ENCODE results near the gene KCNK5. TPM values are rescaled to one million over a fixed set of nuclear protein-coding genes. Genes with fewer than 3 reads are reported as not detected.

KCNK5 gene
- total and polyA plus RNA-seq, 7 experiments from 2014 or later = 0.20 to 9.6 (median 0.29) TPM; not detected in 3

DNA sequence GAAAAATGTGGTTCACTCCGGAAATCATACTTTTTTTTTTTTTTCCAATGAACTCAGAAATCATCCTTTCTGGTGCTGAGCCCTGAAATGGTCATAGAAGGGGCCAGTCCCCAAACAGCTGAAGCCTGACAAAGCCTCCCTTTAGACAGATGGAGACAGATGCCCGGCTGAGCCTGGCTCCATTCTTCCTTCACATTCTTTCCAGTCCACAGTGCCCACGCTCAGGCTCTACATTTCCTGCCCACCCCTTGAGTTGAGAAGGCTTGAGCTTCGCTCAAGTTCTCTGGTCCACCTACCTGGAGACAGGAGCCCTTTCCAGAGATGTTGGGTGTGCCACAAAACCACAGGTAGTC lies 41.2 kb downstream of the KCNK5 start:
- no peak overlapping the region for H3K4me3 Mint-ChIP-seq
- H3K27ac Mint-ChIP-seq = no peak overlapping the region
- peaks cover 0 to 11% (median 0%) of the 10 kb centered on the region in 5 donors for H3K36me3 Mint-ChIP-seq
- POLR2A ChIA-PET = no interaction called here
- no peaks in the 10 kb centered on the region for H3K9me3 Mint-ChIP-seq
- Histone ChIP-seq H3K27me3 (ENCODE audit: control insufficient read depth in 2 of 2, insufficient read depth in 2 of 2, low read length in 2 of 2) (no peaks in the 10 kb centered on the region), H3K4me3 (ENCODE audit: low read length) (no peak overlapping the region), H3K9me3 (ENCODE audit: control insufficient read depth in 2 of 3, low read length in 3 of 3) (no peaks in the 10 kb centered on the region), H3K27ac (ENCODE audit: low read depth, low read length) (no peak overlapping the region), H3K36me3 (ENCODE audit: control insufficient read depth in 2 of 3, insufficient read depth in 3 of 3, low read length in 3 of 3) (no peaks in the 10 kb centered on the region), H3K4me1 (ENCODE audit: control insufficient read depth in 2 of 2, insufficient read depth in 2 of 2, low read length in 2 of 2) (no peaks in the 10 kb centered on the region)
- no peaks in the 10 kb centered on the region for H3K27me3 Mint-ChIP-seq
- ATAC-seq = no peak
- CTCF ChIA-PET = no interaction called here
- peaks cover 4 to 17% (median 7%) of the 10 kb centered on the region in 7 donors for H3K4me1 Mint-ChIP-seq
- no peak for DNase-seq
- intact Hi-C loops (cut with micrococcal nuclease) = no loop called here

GRCh38 chr6:39184906-39185580 lies 44.2 kb downstream of the KCNK5 start:
- CTCF ChIA-PET = no interaction called here

DNA sequence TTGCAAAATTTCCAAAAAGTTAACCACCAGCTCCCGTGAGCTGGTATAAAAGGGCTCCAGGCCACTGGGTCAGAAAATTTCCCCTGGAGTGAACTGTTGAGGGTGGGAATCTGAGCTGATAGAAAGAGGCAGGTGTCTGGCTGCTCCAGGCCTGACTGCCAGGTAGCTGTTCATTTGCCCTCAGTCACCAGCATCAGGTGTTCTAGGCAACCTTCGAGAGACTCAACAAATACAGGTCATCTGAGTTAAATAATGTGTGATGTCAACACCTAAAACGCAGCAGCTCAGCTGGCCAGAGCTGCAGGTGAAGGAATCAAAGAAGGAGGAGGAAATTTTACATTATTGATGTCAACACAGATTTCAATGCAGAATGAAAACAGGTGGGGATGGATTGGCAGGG lies 46.7 kb downstream of the KCNK5 start:
- ChIA-PET POLR2A (no interaction called here), CTCF (interaction anchor here (0.9 kb wide), 1 partner anchor 18 kb away, joined by 3 read pairs; no protein-coding TSS in a partner anchor)
- no peaks in the 10 kb centered on the region for H3K4me1 ChIP-seq (ENCODE audit: control insufficient read depth in 2 of 2, insufficient read depth in 2 of 2, low read length in 2 of 2)
- Mint-ChIP-seq H3K4me1 (no peaks in the 10 kb centered on the region), H3K36me3 (peaks cover 0 to 8% (median 0%) of the 10 kb centered on the region in 5 donors), H3K27me3 (no peaks in the 10 kb centered on the region), H3K9me3 (peaks cover 0 to 12% (median 2%) of the 10 kb centered on the region in 11 donors), H3K27ac (no peak overlapping the region), H3K4me3 (no peak overlapping the region)
- H3K27ac ChIP-seq (ENCODE audit: low read depth, low read length) = no peak overlapping the region
- H3K36me3 ChIP-seq (ENCODE audit: control insufficient read depth in 2 of 3, insufficient read depth in 3 of 3, low read length in 3 of 3) = no peaks in the 10 kb centered on the region
- ATAC-seq = no peak
- intact Hi-C loops (cut with micrococcal nuclease) = no loop called here
- no peaks in the 10 kb centered on the region for H3K9me3 ChIP-seq (ENCODE audit: control insufficient read depth in 2 of 3, low read length in 3 of 3)
- no peaks in the 10 kb centered on the region for H3K27me3 ChIP-seq (ENCODE audit: control insufficient read depth in 2 of 2, insufficient read depth in 2 of 2, low read length in 2 of 2)
- no peak for DNase-seq
- H3K4me3 ChIP-seq (ENCODE audit: low read length) = no peak overlapping the region

More at GRCh38 chr6:39184906-39185580, 44.2 kb downstream of the KCNK5 start:
- no peak overlapping the region for H3K4me3 Mint-ChIP-seq
- H3K36me3 Mint-ChIP-seq = peaks cover 0 to 4% (median 0%) of the 10 kb centered on the region in 5 donors
- Histone ChIP-seq H3K36me3 (ENCODE audit: control insufficient read depth in 2 of 3, insufficient read depth in 3 of 3, low read length in 3 of 3) (no peaks in the 10 kb centered on the region), H3K27ac (ENCODE audit: low read depth, low read length) (no peak overlapping the region), H3K4me3 (ENCODE audit: low read length) (no peak overlapping the region), H3K9me3 (ENCODE audit: control insufficient read depth in 2 of 3, low read length in 3 of 3) (no peaks in the 10 kb centered on the region), H3K4me1 (ENCODE audit: control insufficient read depth in 2 of 2, insufficient read depth in 2 of 2, low read length in 2 of 2) (no peaks in the 10 kb centered on the region), H3K27me3 (ENCODE audit: control insufficient read depth in 2 of 2, insufficient read depth in 2 of 2, low read length in 2 of 2) (no peaks in the 10 kb centered on the region)
- no peaks in the 10 kb centered on the region for H3K27me3 Mint-ChIP-seq
- DNase-seq = no peak
- POLR2A ChIA-PET = no interaction called here
- peaks cover 4 to 17% (median 7%) of the 10 kb centered on the region in 7 donors for H3K4me1 Mint-ChIP-seq
- intact Hi-C loops (cut with micrococcal nuclease) = no loop called here
- no peaks in the 10 kb centered on the region for H3K9me3 Mint-ChIP-seq
- no peak for ATAC-seq
- no peak overlapping the region for H3K27ac Mint-ChIP-seq

DNA sequence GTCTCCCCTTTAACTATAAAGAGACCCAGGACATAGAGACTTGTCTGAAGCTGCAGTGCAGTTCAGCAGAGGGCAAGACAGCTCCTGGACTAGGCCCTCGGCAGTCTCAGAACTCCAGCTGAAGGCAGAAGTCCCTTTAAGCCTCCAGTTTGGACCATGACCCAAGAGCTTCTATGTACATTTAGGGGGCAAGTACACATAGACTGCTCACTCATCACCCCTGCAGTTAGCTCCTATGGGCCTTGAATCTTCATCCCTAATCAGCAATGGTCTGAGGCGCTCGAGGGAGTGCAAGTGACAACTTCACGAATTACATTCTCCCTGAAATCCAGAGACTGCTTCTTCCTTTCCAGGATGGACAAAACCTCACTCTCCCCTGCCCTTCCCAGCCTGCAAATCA lies 47.4 kb downstream of the KCNK5 start:
- ATAC-seq = no peak
- ChIA-PET POLR2A (no interaction called here), CTCF (interaction anchor here (0.9 kb wide), 1 partner anchor 17 kb away, joined by 3 read pairs; no protein-coding TSS in a partner anchor)

GRCh38 chr6:39181333-39181732 lies 47.9 kb downstream of the KCNK5 start:
- peaks cover 0 to 14% (median 0%) of the 10 kb centered on the region in 5 donors for H3K36me3 Mint-ChIP-seq
- intact Hi-C loops (cut with micrococcal nuclease) = no loop called here
- Histone ChIP-seq H3K4me1 (ENCODE audit: control insufficient read depth in 2 of 2, insufficient read depth in 2 of 2, low read length in 2 of 2) (no peaks in the 10 kb centered on the region), H3K27ac (ENCODE audit: low read depth, low read length) (no peak overlapping the region), H3K9me3 (ENCODE audit: control insufficient read depth in 2 of 3, low read length in 3 of 3) (no peaks in the 10 kb centered on the region), H3K36me3 (ENCODE audit: control insufficient read depth in 2 of 3, insufficient read depth in 3 of 3, low read length in 3 of 3) (no peaks in the 10 kb centered on the region), H3K27me3 (ENCODE audit: control insufficient read depth in 2 of 2, insufficient read depth in 2 of 2, low read length in 2 of 2) (no peaks in the 10 kb centered on the region), H3K4me3 (ENCODE audit: low read length) (no peak overlapping the region)
- ChIA-PET POLR2A (no interaction called here), CTCF (no interaction called here)
- H3K27me3 Mint-ChIP-seq = no peaks in the 10 kb centered on the region
- DNase-seq = no peak
- no peak overlapping the region for H3K4me3 Mint-ChIP-seq
- H3K9me3 Mint-ChIP-seq = peaks cover 3 to 22% (median 9%) of the 10 kb centered on the region in 11 donors
- no peak for ATAC-seq
- no peaks in the 10 kb centered on the region for H3K4me1 Mint-ChIP-seq
- H3K27ac Mint-ChIP-seq = no peak overlapping the region

More for the DNA sequence above, 47.4 kb downstream of the KCNK5 start:
- no peak for DNase-seq
- H3K9me3 ChIP-seq (ENCODE audit: control insufficient read depth in 2 of 3, low read length in 3 of 3) = no peaks in the 10 kb centered on the region
- Mint-ChIP-seq H3K27me3 (no peaks in the 10 kb centered on the region), H3K4me3 (no peak overlapping the region), H3K9me3 (peaks cover 1 to 20% (median 8%) of the 10 kb centered on the region in 11 donors), H3K36me3 (peaks cover 0 to 12% (median 0%) of the 10 kb centered on the region in 5 donors), H3K4me1 (no peaks in the 10 kb centered on the region), H3K27ac (no peak overlapping the region)
- no peaks in the 10 kb centered on the region for H3K36me3 ChIP-seq (ENCODE audit: control insufficient read depth in 2 of 3, insufficient read depth in 3 of 3, low read length in 3 of 3)
- no peaks in the 10 kb centered on the region for H3K27me3 ChIP-seq (ENCODE audit: control insufficient read depth in 2 of 2, insufficient read depth in 2 of 2, low read length in 2 of 2)
- intact Hi-C loops (cut with micrococcal nuclease) = no loop called here
- no peaks in the 10 kb centered on the region for H3K4me1 ChIP-seq (ENCODE audit: control insufficient read depth in 2 of 2, insufficient read depth in 2 of 2, low read length in 2 of 2)
- no peak overlapping the region for H3K4me3 ChIP-seq (ENCODE audit: low read length)
- H3K27ac ChIP-seq (ENCODE audit: low read depth, low read length) = no peak overlapping the region

DNA sequence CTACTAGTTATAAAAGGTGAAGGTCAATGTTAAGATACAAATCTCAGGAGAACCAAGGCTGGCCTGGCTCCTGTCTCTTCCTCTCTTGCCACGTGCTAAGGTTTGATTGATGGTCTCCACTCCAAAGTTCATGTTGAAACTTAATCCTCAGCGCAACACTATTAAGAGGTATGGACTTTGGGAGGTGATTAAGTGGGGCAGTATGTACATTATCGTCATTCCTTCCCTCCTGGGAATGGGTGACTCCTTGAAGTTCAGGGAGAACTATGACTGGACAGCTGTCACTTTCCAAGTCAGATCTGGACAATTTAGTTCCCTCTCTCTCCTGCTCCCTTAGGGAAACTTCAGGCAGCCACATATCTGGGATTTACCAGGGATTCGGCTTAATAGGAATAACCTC lies 50.5 kb downstream of the KCNK5 start:
- Mint-ChIP-seq H3K4me3 (no peak overlapping the region), H3K4me1 (no peaks in the 10 kb centered on the region), H3K36me3 (peaks cover 0 to 18% (median 0%) of the 10 kb centered on the region in 5 donors), H3K9me3 (peaks cover 6 to 27% (median 10%) of the 10 kb centered on the region in 11 donors), H3K27ac (no peak overlapping the region), H3K27me3 (no peaks in the 10 kb centered on the region)
- DNase-seq (no peak), ATAC-seq (no peak)
- Histone ChIP-seq H3K27me3 (ENCODE audit: control insufficient read depth in 2 of 2, insufficient read depth in 2 of 2, low read length in 2 of 2) (no peaks in the 10 kb centered on the region), H3K4me1 (ENCODE audit: control insufficient read depth in 2 of 2, insufficient read depth in 2 of 2, low read length in 2 of 2) (no peaks in the 10 kb centered on the region), H3K9me3 (ENCODE audit: control insufficient read depth in 2 of 3, low read length in 3 of 3) (no peaks in the 10 kb centered on the region), H3K36me3 (ENCODE audit: control insufficient read depth in 2 of 3, insufficient read depth in 3 of 3, low read length in 3 of 3) (no peaks in the 10 kb centered on the region), H3K4me3 (ENCODE audit: low read length) (no peak overlapping the region), H3K27ac (ENCODE audit: low read depth, low read length) (no peak overlapping the region)
- CTCF ChIA-PET = no interaction called here
- POLR2A ChIA-PET = no interaction called here
- intact Hi-C loops (cut with micrococcal nuclease) = no loop called here

DNA sequence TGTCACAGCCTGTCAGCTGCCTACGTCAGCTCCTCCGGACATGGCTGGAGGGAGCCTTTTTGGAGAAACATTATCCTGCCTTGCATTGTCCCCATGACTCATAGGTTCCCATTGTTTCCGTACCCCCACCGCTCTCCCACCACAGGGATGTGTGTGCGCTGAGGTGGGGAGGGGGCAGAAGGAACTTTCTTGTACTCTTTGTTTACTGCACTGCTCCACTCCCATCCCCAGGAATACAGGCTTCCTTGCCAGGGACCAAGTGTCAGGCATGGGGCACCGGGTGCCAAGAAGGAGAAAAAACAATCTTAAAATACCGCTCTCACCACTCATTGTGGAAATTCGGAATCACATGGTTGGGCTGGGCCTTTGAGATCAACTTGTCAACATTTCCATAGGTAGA lies 51.0 kb downstream of the KCNK5 start:
- no peak overlapping the region for H3K4me3 ChIP-seq (ENCODE audit: low read length)
- Mint-ChIP-seq H3K4me3 (no peak overlapping the region), H3K27ac (no peak overlapping the region), H3K27me3 (no peaks in the 10 kb centered on the region), H3K4me1 (no peaks in the 10 kb centered on the region), H3K9me3 (peaks cover 6 to 27% (median 10%) of the 10 kb centered on the region in 11 donors), H3K36me3 (peaks cover 0 to 18% (median 0%) of the 10 kb centered on the region in 5 donors)
- CTCF ChIA-PET = no interaction called here
- no peaks in the 10 kb centered on the region for H3K4me1 ChIP-seq (ENCODE audit: control insufficient read depth in 2 of 2, insufficient read depth in 2 of 2, low read length in 2 of 2)
- POLR2A ChIA-PET = no interaction called here
- no peak for DNase-seq
- H3K27ac ChIP-seq (ENCODE audit: low read depth, low read length) = no peak overlapping the region
- intact Hi-C loops (cut with micrococcal nuclease) = no loop called here
- no peak for ATAC-seq
- H3K36me3 ChIP-seq (ENCODE audit: control insufficient read depth in 2 of 3, insufficient read depth in 3 of 3, low read length in 3 of 3) = no peaks in the 10 kb centered on the region
- no peaks in the 10 kb centered on the region for H3K9me3 ChIP-seq (ENCODE audit: control insufficient read depth in 2 of 3, low read length in 3 of 3)
- H3K27me3 ChIP-seq (ENCODE audit: control insufficient read depth in 2 of 2, insufficient read depth in 2 of 2, low read length in 2 of 2) = no peaks in the 10 kb centered on the region
